HL-60 (cell line): ENCODE results near the gene DNAH6.

Experiments
- CTCF ChIP-seq: IDR thresholded peaks from one replicate; pipeline ENCODE4 v1.5.1; 2011; ENCODE audit warnings: low read length, control low read depth, inconsistent platforms; ENCODE audit not compliant: insufficient read depth
- GABPA ChIP-seq: IDR thresholded peaks from 2 replicates; pipeline ENCODE4 v1.6.1; 2012; ENCODE audit warnings: low read depth
- POLR2AphosphoS5 ChIP-seq: IDR thresholded peaks from 2 replicates; pipeline ENCODE4 v1.6.1; 2012; ENCODE audit warnings: low read depth
- REST ChIP-seq: IDR thresholded peaks from 2 replicates; pipeline ENCODE4 v1.6.1; 2012; ENCODE audit warnings: low read depth; ENCODE audit not compliant: insufficient replicate concordance

- TF ChIP-seq CTCF: no peak
- no peak for TF ChIP-seq POLR2AphosphoS5
- no peak for TF ChIP-seq REST
- TF ChIP-seq GABPA: no peak
These were observed 171.3 kb downstream of the DNAH6 start for GRCh38 chr2:84687498-84688149.
